ENCODE results near the gene HLA-DRA.

- no peak for TF ChIP-seq CTCF (IDR thresholded peaks at IDR 0.05)
- TF ChIP-seq POLR2A (IDR thresholded peaks at IDR 0.05) = no peak
Measured at GRCh38 chr6:32427218-32427617, 12.5 kb upstream of the HLA-DRA start.
